ENCODE data around the gene VAMP8.

DNA sequence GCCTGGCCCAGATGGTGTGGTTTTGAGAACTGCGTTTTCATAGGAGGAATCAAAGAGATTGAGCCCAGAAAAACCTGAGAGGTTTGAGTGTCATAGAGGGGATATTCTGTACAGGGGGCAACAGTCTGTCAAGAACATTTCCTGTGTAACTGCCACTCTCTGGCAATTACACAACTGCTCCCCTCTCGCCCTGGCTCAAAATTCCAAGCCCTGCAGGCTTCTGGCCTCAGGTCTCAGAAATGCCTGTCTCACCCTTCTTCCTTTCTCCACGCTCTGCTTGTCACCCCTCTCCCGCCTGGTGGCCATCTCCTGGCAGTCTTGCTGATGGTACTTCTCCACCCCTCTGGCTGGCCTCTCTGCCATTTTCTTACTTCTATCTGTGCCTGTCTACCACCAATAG lies 10.8 kb downstream of the VAMP8 start:
- TF ChIP-seq, protein P1, sequence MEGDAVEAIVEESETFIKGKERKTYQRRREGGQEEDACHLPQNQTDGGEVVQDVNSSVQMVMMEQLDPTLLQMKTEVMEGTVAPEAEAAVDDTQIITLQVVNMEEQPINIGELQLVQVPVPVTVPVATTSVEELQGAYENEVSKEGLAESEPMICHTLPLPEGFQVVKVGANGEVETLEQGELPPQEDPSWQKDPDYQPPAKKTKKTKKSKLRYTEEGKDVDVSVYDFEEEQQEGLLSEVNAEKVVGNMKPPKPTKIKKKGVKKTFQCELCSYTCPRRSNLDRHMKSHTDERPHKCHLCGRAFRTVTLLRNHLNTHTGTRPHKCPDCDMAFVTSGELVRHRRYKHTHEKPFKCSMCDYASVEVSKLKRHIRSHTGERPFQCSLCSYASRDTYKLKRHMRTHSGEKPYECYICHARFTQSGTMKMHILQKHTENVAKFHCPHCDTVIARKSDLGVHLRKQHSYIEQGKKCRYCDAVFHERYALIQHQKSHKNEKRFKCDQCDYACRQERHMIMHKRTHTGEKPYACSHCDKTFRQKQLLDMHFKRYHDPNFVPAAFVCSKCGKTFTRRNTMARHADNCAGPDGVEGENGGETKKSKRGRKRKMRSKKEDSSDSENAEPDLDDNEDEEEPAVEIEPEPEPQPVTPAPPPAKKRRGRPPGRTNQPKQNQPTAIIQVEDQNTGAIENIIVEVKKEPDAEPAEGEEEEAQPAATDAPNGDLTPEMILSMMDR (IDR thresholded peaks at IDR 0.05): no peak
- TF ChIP-seq ZFX (IDR thresholded peaks at IDR 0.05; ENCODE audit: borderline replicate concordance): no peak

Measured in 22Rv1 (cell line).